ENCODE data around the gene NBEA.

NBEA gene

DNA sequence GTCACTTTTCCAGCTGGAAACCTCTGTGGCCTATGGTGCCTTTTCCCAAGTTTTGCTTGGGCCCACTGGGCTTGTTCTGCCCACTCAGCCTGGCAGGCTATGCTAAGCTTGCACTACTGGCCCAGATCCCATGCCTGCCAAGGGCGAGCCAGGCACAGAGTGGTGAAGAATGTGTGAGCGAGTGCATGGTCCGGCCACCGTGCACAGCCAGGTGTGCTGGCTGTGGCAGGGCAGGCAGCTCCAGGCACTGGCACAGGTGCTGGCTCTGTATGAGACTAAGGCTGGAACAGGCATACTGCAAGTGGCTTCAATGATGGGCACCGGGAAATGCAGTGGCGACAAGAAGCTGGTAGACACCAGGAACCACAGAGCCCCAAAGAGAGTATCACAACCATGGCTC is 584.5 kb downstream of the NBEA start:
- no peak for DNase-seq

DNA sequence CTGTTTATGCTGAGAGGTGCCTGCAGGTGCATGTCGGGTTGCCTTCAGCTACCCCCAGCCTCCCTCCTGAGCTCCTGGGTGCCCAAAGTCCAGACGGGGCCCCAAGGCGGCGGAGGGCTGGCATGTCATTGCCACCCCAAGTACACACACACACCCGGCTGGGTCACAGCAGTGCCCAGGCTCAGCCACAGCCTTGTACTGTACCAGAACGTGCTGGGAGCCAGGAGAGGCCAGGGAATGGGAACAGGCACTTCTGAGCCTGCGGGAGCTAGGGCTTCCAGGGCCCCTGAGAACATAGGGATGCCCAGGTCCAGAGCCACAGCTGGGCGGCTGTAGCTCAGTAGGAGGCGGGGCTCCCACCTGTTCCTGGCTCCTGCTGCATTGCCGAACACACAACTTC is 585.4 kb downstream of the NBEA start:
- no peak for DNase-seq

DNA sequence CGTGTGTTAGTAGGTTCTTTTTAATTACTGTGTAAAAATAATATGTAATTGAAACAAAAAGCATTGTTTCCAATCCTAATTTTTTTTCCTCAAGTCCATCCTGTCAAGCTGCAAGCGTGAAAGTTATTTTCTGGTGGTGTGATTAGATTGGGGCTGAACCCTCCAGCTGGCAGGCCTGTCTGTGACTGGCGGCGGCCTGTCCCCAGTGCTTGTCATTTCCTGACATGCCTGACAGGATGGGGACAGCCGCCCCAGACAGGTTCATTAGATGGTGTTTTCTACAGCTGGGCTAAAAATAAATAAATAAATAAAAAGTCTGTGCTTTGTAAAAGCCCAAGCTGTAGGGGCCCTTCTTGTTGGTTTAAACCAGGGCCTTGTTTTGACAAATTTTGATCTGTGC is 588.1 kb downstream of the NBEA start:
- DNase-seq = no peak

DNA sequence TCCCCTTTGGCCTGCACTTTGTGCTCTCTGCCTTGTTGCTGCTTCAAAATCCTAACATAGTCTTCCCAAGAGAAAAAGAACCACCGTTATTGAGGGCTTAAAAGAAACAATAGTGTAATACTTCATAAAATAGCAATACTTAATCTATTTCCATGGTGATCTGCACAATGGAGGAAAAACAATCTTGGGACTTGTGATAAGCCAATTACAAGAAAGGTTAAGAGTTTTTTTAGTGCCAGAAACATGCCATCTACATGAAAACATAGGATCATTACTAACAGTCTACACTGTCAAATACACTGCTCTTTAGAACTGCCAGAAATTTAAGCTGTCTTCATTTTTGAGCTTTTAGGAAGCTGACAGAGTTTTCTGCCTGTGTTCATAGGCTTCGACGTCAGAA is 588.5 kb downstream of the NBEA start:
- no peak for DNase-seq

DNA sequence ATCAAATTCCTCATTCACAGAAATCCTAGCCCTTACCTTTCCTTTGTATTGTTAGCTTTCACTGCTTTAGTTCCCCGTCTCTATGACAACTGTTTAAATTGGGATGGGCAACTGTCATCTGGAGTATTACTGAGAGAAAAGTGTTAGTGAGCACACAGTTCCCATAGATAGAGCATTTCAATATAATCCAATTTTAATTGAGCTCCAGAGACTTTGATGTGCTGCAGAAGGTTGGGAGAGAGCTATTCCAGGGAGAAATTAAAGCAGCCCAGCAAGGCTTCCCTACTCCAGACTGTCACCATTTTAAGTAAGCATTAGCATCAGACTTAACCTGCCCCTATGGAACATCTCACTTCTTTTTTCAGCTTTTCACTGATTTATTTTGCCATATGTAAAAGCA is 589.5 kb downstream of the NBEA start:
- no peak for DNase-seq

DNA sequence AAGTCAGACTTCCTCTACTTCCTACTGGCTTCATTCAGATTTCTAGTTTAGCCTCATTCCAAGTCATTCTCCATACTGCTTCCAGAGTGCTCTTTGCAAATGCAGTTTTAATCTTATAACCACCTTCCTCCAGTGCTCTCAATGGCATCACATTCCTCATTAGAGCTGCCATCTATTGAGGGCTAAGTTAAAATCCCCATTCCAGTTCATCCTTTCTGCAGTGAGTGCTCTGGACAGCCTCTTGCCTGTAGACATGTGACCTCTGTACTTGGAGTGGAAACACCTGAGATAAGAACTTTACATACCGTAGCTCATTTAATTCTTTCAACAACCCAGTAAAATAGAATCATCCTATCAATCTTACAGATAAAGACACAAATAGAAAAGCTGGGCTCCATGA is 592.3 kb downstream of the NBEA start:
- no peak for DNase-seq

DNA sequence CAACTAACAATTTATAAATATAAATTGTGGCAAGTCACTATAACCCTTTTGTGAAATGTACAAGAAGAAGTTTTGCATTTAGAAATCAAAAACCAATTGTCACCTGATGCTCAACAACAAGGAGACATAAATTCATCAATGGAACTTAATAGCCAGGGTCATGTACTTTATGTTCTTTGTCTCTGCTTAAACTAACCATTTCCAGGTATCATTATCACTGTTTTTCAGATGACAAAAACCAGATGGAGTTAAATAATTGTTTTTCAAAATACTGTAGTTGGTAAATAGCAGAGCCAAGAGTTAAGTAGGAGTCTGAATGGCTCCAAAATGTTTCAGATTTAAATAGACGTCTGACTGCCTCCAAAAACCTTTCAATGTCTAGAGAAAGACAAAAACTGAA is 606.7 kb downstream of the NBEA start:
- DNase-seq = no peak

DNA sequence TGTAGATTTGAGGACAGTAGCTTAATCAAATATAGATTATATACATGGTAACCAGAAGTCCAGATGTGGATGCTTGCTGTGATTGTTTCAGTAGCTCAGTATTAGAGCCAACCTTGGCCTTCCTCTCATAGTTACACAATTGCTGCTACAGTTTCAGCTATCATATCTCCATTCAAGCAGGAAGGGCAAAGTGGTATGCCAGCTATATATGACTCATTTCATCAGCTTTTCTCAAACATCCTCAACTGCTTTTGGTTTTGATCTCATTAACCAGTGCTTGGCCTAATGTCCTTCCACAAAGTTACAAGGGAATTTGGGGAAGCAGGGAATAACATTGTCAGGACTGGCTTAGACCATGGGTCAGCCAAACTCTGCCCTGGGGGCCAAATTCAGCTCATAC is 607.4 kb downstream of the NBEA start:
- no peak for DNase-seq

DNA sequence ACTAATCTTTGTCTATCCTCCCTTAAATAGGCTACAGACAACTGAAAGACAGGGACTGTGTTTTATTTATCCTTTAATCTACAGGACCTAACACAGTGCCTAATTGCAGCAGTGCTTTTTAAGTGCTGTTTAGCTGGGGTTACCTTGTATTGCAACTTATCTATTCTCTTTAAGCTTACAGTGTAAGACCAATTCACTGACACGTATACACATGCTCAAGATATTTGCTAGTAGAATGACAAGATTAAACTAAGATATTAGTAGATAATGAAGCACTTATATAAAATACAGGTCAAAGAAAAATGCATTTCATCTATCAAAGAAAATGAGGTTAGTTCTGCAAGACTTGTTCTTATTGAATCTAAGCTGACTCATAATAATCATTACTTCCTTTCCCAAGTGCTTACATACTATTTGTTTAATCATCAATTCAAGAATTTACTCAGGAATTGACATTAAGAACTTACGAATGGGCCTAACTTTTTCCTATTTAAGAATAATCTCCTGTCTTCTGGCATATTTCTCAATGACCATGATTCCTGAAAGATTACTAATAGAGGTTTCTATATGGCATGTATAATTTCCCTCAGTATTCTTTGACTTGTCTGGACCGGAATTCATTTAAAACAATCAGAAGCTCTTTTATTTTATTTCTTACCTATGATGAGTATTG is 610.2 kb downstream of the NBEA start:
- DNase-seq = no peak

DNA sequence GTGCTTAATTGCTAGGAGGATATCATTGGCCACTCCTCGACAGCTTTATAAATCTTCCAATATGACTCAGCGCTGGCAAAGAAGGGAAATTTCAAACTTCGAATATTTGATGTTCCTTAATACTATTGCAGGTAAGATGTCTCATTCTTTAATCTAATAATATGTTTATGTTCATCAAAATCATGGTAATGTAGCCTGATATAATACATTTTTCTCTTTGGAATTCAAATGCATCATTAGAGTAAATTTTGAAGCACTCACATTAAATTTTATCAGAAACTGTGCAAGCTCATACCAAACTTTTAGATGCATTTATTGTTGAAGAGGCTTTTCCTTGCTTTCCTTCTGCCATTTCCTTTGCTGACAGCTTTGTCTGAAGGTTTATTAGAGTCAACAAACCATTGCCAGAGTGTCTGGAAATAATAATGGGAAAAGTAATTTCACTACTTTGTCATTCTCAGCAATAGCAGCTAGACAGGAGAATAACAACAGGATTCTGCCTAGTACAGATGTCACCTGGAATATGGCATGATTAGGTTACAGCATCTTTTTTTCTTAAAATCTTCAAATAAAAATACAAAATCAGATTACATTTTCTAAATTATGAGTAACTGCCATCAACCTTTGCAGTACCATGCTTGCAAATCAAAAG is 613.0 kb downstream of the NBEA start:
- DNase-seq = no peak

DNA sequence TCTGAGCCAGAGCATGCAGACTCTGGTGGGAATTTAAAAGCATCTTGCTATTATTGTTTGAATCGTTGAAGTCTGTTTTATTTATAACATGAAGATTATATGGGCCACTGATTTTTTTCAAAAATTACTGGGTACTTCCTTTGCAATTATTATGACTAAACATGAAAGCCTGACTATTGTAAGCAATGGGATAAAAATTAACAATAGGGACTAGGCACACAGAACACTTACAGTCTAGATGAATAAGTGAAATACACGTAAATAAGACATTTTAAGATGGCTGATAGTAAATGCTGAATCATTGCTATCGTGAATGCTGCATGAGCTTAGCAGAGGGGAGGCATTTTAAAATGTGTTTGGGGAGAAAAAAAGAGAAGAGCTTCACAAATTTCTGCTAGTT is 615.4 kb downstream of the NBEA start:
- no peak for DNase-seq

DNA sequence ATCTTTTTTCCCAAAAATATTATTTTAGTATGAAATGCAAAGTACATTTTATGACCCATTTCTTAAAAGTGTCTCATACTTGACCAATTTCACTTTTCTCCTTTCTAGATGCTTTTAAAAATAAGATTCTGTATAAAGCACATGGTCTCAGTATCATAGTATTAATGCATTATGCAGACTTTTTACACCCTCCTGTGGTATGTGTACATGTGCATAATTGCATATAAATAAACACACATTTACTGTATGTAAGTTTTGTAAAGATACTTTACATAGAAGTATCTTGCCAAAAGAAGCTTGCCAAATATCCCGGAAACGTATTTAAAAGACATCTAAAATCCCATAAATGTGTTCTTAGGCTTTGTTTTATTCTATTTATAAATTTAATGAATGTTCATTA is 619.5 kb downstream of the NBEA start:
- no peak for DNase-seq

DNA sequence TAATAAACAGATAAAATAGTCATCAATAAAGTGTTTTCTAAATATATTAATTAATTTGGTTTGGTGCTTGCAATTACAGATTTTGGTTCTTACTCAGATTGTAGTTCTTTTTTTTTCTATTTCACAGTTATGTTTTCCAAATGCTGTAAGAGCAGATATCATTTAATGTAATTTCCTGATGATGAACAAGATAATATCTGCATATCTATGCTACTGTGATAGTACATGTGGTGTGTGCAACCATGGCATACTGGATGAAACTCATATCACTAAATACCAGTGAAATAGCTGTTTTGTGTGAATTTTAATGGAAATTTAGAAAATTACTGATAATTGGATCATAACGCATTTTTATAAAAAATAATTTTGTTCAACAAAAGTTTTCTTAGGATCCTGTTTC is 623.2 kb downstream of the NBEA start:
- no peak for DNase-seq

DNA sequence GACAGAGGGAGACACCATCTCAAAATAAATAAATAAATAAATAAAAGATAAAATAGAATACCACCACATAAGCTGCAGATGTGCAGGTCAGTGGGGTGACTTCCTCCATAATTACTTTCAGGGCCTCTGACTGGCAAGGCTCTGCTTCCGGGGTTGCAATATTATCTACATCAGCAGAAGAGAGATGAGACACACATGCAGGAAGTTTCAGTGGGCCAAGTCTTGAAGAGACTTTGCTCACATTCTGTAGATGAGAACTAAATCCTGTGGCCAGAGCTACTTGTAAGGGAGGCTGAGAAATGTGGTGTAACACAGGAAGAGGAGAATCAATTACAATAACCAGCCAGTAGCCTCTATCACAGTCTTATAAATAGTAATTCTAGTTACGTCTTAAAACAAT is 624.3 kb downstream of the NBEA start:
- DNase-seq = no peak

DNA sequence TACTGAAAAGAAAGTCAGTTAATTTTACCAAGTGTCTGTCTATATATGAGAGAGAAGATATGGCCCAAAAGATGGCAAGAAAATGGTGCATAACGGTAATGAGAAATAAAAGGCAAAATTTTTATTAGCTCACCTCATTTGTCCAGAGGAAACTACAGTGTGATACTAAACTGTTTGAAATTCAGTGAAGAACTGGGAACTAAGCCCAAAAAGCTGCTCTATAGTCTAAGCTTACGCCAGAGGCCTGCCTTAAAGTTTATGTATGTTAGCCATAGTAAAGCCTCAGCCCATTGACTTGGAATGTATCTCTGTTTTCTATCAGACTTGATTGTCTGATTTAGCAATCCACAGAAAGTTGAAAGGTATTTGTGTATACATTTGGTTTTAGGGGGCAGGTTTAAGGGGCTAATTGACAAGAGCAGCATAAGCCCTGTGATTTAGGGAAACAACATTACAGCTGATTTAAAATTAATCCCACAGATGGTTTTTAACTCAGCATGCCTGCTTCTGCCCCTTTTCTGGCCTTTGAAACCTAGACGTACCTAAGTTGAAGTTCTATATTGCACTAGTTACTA is 625.4 kb downstream of the NBEA start:
- DNase-seq = no peak

DNA sequence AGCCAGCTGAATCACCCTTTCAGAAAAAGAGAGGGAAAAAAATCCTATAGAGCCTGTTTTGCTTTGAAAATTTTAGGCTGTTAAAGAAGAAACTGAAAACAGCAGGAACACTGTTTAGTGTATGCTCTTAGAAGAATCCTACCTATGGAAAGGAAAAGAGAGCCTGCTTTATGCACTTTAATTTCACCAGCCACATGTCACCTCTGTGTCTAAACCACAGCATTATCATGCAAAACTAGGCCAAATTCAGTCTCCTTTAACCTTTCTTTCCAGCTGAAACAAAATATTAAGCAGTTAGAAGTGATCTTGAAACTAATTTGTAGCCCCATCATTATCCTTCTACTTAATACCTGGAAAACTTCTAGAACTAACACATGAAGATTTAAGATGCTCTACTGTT is 631.6 kb downstream of the NBEA start:
- no peak for DNase-seq

DNA sequence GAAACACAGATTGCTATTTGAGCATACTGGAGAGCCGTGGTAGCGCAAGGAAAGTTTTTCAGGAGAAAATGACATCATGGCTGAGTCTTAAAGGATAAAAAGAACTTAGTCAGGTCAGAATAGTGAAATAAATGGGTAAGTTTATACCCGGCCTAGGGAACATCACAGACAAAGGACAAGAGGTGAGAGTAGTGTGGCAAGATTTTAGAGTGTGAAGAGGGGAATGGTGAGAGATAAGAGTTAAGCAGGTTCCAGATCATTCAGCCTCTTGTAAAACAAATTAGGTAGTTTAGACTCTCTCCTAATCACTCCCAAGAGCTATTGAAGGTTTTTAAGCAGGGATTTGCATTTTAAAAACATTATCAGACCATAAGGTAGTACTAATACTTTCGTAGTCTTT is 650.4 kb downstream of the NBEA start:
- no peak for DNase-seq

DNA sequence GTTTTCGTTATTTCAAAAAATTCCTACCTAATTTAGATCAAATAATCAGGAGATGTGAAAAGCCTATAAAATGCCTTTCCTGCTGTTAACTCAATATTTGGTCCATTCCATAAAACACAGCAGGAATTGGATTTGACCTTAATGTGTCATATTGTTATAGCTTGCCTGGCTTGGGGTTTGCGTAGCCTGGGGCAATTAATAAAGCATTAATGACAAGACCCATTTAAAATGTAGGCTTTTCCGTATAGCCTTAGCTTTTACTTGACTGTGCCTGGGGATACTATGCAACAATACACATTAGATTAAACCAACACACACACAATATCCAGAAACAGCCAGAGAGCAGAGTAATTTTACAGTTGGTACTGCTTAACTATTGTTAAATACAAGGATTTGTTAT is 651.6 kb downstream of the NBEA start:
- DNase-seq = no peak

DNA sequence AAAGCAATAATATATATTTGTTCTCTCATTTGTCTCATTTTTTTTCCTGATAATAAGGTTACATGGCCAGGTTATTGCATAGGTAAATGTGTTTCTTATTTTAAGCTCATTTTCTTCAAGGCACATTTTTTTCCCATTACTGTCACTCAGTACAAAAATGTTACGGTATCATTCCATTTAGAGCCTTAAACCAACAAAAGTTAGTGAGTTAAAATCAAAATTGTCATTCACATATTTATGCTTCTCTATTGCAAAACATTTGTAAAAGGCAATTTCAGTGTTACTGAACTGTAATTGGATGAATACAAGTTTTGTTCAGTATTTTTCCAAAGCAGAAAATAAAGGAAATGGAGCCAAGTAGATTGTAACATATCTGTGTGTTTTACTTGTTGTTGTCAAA is 652.0 kb downstream of the NBEA start:
- DNase-seq = no peak

DNA sequence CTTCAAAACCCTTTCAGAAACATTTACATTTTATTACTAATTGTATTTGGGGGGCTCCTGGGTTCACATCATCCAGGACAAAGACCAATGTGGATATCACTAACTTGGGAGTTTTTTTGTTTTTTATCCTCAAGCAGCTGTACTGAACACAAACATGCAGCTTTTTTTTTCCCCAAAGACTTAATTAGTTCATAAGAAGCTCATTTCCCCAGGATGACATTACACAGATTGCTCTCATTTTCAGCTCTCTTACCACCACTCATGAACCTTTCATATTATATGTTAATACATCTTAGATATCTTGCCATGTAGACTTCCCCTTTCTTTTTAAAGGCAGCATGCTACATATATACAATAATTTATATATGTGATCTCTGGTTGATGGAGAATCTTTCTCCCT is 653.1 kb downstream of the NBEA start:
- DNase-seq = no peak

DNA sequence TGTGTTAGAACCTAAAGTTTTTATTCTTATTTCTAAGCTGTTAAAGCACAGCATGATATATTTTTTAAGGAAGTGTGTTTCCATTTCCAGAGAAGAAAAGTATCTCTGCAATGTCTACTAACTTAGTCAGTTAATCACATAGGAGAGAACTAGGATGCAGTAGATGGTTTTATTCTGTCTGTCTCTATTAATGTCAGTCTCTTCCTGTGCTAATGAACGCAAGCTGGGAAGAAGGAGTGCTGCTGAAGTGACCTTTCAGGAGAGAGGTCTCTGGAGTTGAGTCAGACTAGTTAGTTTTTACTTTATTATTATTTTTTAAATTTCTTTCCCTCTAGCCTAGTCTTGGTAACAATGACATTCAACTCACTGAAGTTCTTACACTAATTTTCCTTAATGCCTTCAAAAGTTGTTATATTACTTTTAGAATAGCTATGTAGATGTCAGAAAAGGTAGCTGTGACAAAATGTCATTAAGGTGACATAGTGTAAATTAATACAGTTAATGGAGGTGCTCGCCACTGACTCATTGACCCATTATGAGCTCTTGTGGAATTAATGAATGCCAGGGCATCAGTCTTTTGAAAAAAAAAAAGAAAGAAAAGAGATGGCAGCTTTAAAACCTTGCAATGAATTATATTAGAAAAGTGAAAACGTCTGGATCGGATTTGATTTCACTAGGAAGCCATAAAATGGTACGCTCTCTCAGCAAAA is 654.4 kb downstream of the NBEA start:
- DNase-seq = no peak

DNA sequence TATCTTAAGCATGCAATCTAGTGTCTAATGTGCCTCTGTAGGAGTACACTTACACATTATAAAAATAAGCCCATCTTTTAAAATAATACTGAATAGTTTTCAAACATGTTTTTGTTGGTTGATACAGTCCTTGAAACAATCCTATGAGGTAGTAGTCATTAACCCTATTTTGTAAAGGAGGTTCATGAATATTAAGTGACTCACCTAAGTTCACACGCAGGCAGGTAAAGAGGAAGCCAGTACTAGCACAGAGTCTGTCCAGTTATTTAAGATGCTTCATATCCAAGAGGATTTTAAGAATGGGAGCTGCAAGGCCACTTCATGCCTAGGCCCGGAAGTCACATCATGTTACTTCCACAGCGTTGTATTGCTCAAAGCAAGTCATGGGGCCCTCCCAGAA is 655.4 kb downstream of the NBEA start:
- DNase-seq = no peak

DNA sequence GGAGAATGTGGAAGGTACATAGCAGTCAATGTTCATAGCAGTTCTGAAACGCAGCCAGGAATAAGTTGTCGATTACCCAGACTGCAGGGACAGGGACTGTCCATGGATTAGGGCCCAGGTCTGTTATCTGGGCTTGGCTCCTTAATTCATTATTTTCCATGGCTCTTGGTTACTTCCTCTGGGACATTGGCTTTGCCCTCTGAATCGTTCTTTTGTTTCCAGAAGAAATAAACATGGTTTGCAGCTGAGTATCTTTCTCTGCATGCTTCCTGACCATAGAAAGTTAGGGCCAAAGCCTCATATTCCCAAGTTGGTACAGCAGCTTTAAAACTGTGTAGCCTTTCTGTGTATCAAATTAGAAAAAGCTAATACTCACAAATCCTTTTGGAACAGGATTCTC is 656.2 kb downstream of the NBEA start:
- DNase-seq = no peak

DNA sequence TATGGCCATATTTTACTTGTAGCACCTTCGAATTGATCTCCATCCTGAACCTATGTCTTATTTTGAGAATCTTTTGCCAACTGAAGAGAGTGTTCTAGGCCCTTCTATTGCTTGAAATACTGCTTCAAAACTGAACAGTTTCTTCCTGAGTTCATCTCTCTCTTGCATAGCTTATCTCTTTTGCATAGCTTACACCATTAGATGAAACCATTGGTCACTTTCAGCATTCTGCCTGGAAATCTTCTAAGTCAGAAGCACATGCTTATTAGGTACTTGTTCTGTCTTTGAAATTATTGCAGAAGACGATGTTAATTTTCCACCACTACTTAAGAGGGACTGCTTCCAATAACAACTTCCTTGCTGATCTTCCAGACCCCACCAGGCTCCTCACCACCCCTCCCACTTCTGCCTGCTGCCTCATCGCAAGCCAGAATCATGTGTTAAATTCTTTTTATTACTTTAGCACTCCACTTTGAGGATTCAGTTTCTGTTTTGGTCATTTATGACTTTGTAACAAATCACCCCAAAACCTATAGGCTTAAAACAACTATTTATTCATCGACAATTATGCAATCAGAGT is 656.8 kb downstream of the NBEA start:
- DNase-seq = no peak
